ENCODE results near the gene GRM8.
A peak's percentile ranks its signal among the peaks of the same experiment; 100 is the strongest.
"Not testable (repeated sequence)": the region's sequence is repeated elsewhere in the genome, so short reads cannot be mapped to it uniquely, and the experiment has no call there.

The GRM8 gene

GRCh38 chr7:126907657-126908056, 345.1 kb downstream of the GRM8 start:
- not testable (repeated sequence) for DNase-seq

GRCh38 chr7:126905255-126905654, 347.5 kb downstream of the GRM8 start:
- not testable (repeated sequence) for DNase-seq

GRCh38 chr7:126901041-126901765, 351.5 kb downstream of the GRM8 start:
- DNase-seq, result not testable (repeated sequence)

GRCh38 chr7:126887980-126888379, 364.8 kb downstream of the GRM8 start:
- DNase-seq, result not testable (repeated sequence)

- not testable (repeated sequence) for DNase-seq
Measured at GRCh38 chr7:126887560-126887959, 365.2 kb downstream of the GRM8 start.

GRCh38 chr7:126882730-126883129, 370.0 kb downstream of the GRM8 start:
- not testable (repeated sequence) for DNase-seq

GRCh38 chr7:126881908-126882307, 370.8 kb downstream of the GRM8 start:
- not testable (repeated sequence) for DNase-seq

- no peak for DNase-seq
Measured at GRCh38 chr7:126881315-126881714, 371.4 kb downstream of the GRM8 start.

GRCh38 chr7:126876536-126876935, 376.2 kb downstream of the GRM8 start:
- not testable (repeated sequence) for DNase-seq

- DNase-seq, result peak; percentile 4
Measured at GRCh38 chr7:126856691-126857291, 395.9 kb downstream of the GRM8 start.

- no peak for DNase-seq
Measured at GRCh38 chr7:126845331-126845730, 407.4 kb downstream of the GRM8 start.

GRCh38 chr7:126843883-126844282, 408.9 kb downstream of the GRM8 start:
- DNase-seq, result no peak

- no peak for DNase-seq
Measured at GRCh38 chr7:126843336-126843735, 409.4 kb downstream of the GRM8 start.

- DNase-seq, result no peak
Measured at GRCh38 chr7:126842451-126842850, 410.3 kb downstream of the GRM8 start.

GRCh38 chr7:126840869-126841268, 411.9 kb downstream of the GRM8 start:
- no peak for DNase-seq

GRCh38 chr7:126839624-126840023, 413.1 kb downstream of the GRM8 start:
- DNase-seq, result no peak

GRCh38 chr7:126838194-126838593, 414.5 kb downstream of the GRM8 start:
- no peak for DNase-seq

- not testable (repeated sequence) for DNase-seq
Measured at GRCh38 chr7:126831241-126831640, 421.5 kb downstream of the GRM8 start.

- DNase-seq, result no peak
Measured at GRCh38 chr7:126820925-126821324, 431.8 kb downstream of the GRM8 start.

- DNase-seq, result no peak
Measured at GRCh38 chr7:126819197-126819484, 433.6 kb downstream of the GRM8 start.

GRCh38 chr7:126818393-126819196, 434.1 kb downstream of the GRM8 start:
- DNase-seq, result no peak

GRCh38 chr7:126809188-126809587, 443.6 kb downstream of the GRM8 start:
- no peak for DNase-seq

GRCh38 chr7:126806614-126807013, 446.1 kb downstream of the GRM8 start:
- no peak for DNase-seq

- no peak for DNase-seq
Measured at GRCh38 chr7:126805351-126805750, 447.4 kb downstream of the GRM8 start.

Data from OCI-M1 (cell line).